WTC11 (cell line): ENCODE measurements around the gene PAPPA2. TPM values are rescaled to one million over a fixed set of nuclear protein-coding genes. Genes with fewer than 3 reads are reported as not detected.

Experiments
- ATAC-seq: fragments of 200-7000 bp; cut with Tn5 transposase; 2 replicates; pipeline ENCODE4 v1.10.0; 2021; ENCODE audit warnings: mild to moderate bottlenecking, moderate library complexity
- CTCF ChIA-PET: fragments of 300-600 bp; sonication (Branson Sonifier 250); formaldehyde crosslinking; loops from one replicate; lab custom pipeline; 2021; ENCODE audit warnings: antibody characterized with exemption; lab: Charles Lee
- POLR2A ChIA-PET: fragments of 350-600 bp; sonication (Branson Sonifier 250); formaldehyde crosslinking; loops from one replicate; lab custom pipeline; 2021; ENCODE audit warnings: antibody characterized with exemption; lab: Charles Lee
- DNase-seq: peaks from one replicate; pipeline ENCODE4 v3.0.0; 2021; ENCODE audit warnings: low spot score
- H3K27ac Mint-ChIP-seq: 2 replicates; pipeline ENCODE4 v1.8.0; 2021; ENCODE audit warnings: mixed read lengths
- H3K27me3 Mint-ChIP-seq: 2 replicates; pipeline ENCODE4 v1.8.0; 2021; ENCODE audit warnings: low read depth, mild to moderate bottlenecking, moderate library complexity, mixed read lengths
- H3K36me3 Mint-ChIP-seq: 2 replicates; pipeline ENCODE4 v1.8.0; 2021; ENCODE audit warnings: mixed read lengths
- H3K4me1 Mint-ChIP-seq: 2 replicates; pipeline ENCODE4 v1.8.0; 2022; ENCODE audit warnings: mixed read lengths
- H3K4me3 Mint-ChIP-seq: 2 replicates; pipeline ENCODE4 v1.8.0; 2021; ENCODE audit warnings: mild to moderate bottlenecking, moderate library complexity, mixed read lengths
- H3K9me3 Mint-ChIP-seq: 2 replicates; pipeline ENCODE4 v1.8.0; 2021; ENCODE audit warnings: mixed read lengths
- ATF1 ChIP-seq: sonication (generic); formaldehyde crosslinking; IDR thresholded peaks from 2 replicates; pipeline ENCODE4 v1.8.1; 2023; ENCODE audit warnings: mild to moderate bottlenecking, moderate library complexity, missing genetic modification reagents
- ESRRA ChIP-seq: sonication (generic); formaldehyde crosslinking; IDR thresholded peaks from 2 replicates; pipeline ENCODE4 v1.8.1; 2022; ENCODE audit warnings: mild to moderate bottlenecking, missing genetic modification reagents, borderline replicate concordance
- FOXK1 ChIP-seq: sonication (generic); formaldehyde crosslinking; IDR thresholded peaks from 2 replicates; pipeline ENCODE4 v1.8.0; 2022; ENCODE audit warnings: mild to moderate bottlenecking, moderate library complexity, missing genetic modification reagents
- GABPB1 ChIP-seq: sonication (generic); formaldehyde crosslinking; IDR thresholded peaks from 2 replicates; pipeline ENCODE4 v1.8.1; 2023; ENCODE audit warnings: mild to moderate bottlenecking, missing genetic modification reagents
- HMGA2 ChIP-seq: fragments of 250-450 bp; sonication (Bioruptor Pico); IDR thresholded peaks from 2 replicates; pipeline ENCODE4 v1.4.0; 2021; ENCODE audit warnings: mild to moderate bottlenecking, moderate library complexity
- HMGXB4 ChIP-seq: sonication (generic); formaldehyde crosslinking; IDR thresholded peaks from 2 replicates; pipeline ENCODE4 v1.8.1; 2023; ENCODE audit warnings: mild to moderate bottlenecking, moderate library complexity, missing genetic modification reagents
- MLX ChIP-seq: sonication (generic); formaldehyde crosslinking; IDR thresholded peaks from 2 replicates; pipeline ENCODE4 v1.8.1; 2023; ENCODE audit warnings: mild to moderate bottlenecking, missing genetic modification reagents, moderate library complexity
- PREB ChIP-seq: sonication (generic); formaldehyde crosslinking; IDR thresholded peaks from 2 replicates; pipeline ENCODE4 v1.8.1; 2022; ENCODE audit warnings: mild to moderate bottlenecking, missing genetic modification reagents, moderate library complexity, borderline replicate concordance
- SMAD3 ChIP-seq: sonication (generic); formaldehyde crosslinking; IDR thresholded peaks from 2 replicates; pipeline ENCODE4 v1.8.0; 2022; ENCODE audit warnings: missing genetic modification reagents, mild to moderate bottlenecking, borderline replicate concordance
- SP1 ChIP-seq: sonication (generic); formaldehyde crosslinking; conservative IDR thresholded peaks from 2 replicates; pipeline ENCODE4 v1.8.1; 2022; ENCODE audit warnings: missing genetic modification reagents
- TCF7 ChIP-seq: sonication (generic); formaldehyde crosslinking; IDR thresholded peaks from 2 replicates; pipeline ENCODE4 v1.8.0; 2022; ENCODE audit warnings: mild to moderate bottlenecking, low read depth, missing genetic modification reagents, moderate library complexity
- TEAD4 ChIP-seq: sonication (generic); formaldehyde crosslinking; IDR thresholded peaks from 2 replicates; pipeline ENCODE4 v1.8.0; 2022; ENCODE audit warnings: mild to moderate bottlenecking, missing genetic modification reagents
- ZBTB43 ChIP-seq: sonication (generic); formaldehyde crosslinking; IDR thresholded peaks from 2 replicates; pipeline ENCODE4 v1.8.1; 2023; ENCODE audit warnings: mild to moderate bottlenecking, missing genetic modification reagents
- ZNF232 ChIP-seq: sonication (generic); formaldehyde crosslinking; IDR thresholded peaks from 2 replicates; pipeline ENCODE4 v1.8.0; 2022; ENCODE audit warnings: mild to moderate bottlenecking, missing genetic modification reagents
- ZNF263 ChIP-seq: sonication (generic); formaldehyde crosslinking; IDR thresholded peaks from 2 replicates; pipeline ENCODE4 v1.8.1; 2022; ENCODE audit warnings: low read depth, mild to moderate bottlenecking, moderate library complexity, missing genetic modification reagents
- total RNA-seq: library from RNA; stranded (reverse); gene quantifications from 3 replicates; pipeline ENCODE4 v1.2.3, GENCODE V29; 2021
- TF ChIP-seq, protein P1 (sequence below): sonication (generic); formaldehyde crosslinking; IDR thresholded peaks from 2 replicates; pipeline ENCODE4 v1.8.0; 2023; ENCODE audit warnings: missing genetic modification reagents, mild to moderate bottlenecking, borderline replicate concordance
- TF ChIP-seq, protein P2 (sequence below): sonication (generic); formaldehyde crosslinking; conservative IDR thresholded peaks from 2 replicates; pipeline ENCODE4 v1.8.1; 2022; ENCODE audit warnings: mild to moderate bottlenecking, missing genetic modification reagents
- TF ChIP-seq, protein P3 (sequence below): sonication (generic); formaldehyde crosslinking; IDR thresholded peaks from 2 replicates; pipeline ENCODE4 v1.8.1; 2022; ENCODE audit warnings: missing genetic modification reagents, borderline replicate concordance
- TF ChIP-seq, protein P4 (sequence below): sonication (generic); formaldehyde crosslinking; IDR thresholded peaks from 2 replicates; pipeline ENCODE4 v1.8.1; 2023; ENCODE audit warnings: mild to moderate bottlenecking, missing genetic modification reagents, borderline replicate concordance

PAPPA2 gene
- total RNA-seq, 1 experiment from 2014 or later, result 0.74 TPM

- H3K4me1 Mint-ChIP-seq, result peaks cover 3% of the 10 kb centered on the region; the same call in 1 of the 2 replicates
- H3K36me3 Mint-ChIP-seq, result no peaks in the 10 kb centered on the region
- TF ChIP-seq, protein P1, sequence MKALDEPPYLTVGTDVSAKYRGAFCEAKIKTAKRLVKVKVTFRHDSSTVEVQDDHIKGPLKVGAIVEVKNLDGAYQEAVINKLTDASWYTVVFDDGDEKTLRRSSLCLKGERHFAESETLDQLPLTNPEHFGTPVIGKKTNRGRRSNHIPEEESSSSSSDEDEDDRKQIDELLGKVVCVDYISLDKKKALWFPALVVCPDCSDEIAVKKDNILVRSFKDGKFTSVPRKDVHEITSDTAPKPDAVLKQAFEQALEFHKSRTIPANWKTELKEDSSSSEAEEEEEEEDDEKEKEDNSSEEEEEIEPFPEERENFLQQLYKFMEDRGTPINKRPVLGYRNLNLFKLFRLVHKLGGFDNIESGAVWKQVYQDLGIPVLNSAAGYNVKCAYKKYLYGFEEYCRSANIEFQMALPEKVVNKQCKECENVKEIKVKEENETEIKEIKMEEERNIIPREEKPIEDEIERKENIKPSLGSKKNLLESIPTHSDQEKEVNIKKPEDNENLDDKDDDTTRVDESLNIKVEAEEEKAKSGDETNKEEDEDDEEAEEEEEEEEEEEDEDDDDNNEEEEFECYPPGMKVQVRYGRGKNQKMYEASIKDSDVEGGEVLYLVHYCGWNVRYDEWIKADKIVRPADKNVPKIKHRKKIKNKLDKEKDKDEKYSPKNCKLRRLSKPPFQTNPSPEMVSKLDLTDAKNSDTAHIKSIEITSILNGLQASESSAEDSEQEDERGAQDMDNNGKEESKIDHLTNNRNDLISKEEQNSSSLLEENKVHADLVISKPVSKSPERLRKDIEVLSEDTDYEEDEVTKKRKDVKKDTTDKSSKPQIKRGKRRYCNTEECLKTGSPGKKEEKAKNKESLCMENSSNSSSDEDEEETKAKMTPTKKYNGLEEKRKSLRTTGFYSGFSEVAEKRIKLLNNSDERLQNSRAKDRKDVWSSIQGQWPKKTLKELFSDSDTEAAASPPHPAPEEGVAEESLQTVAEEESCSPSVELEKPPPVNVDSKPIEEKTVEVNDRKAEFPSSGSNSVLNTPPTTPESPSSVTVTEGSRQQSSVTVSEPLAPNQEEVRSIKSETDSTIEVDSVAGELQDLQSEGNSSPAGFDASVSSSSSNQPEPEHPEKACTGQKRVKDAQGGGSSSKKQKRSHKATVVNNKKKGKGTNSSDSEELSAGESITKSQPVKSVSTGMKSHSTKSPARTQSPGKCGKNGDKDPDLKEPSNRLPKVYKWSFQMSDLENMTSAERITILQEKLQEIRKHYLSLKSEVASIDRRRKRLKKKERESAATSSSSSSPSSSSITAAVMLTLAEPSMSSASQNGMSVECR, result no peak
- TF ChIP-seq, protein P2, sequence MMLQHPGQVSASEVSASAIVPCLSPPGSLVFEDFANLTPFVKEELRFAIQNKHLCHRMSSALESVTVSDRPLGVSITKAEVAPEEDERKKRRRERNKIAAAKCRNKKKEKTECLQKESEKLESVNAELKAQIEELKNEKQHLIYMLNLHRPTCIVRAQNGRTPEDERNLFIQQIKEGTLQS, result no peak
- no peak for TF ChIP-seq HMGA2 (CRISPR knock-in tag)
- TF ChIP-seq FOXK1 (CRISPR knock-in tag), result no peak
- TF ChIP-seq ZNF263 (CRISPR knock-in tag), result no peak
- TF ChIP-seq GABPB1 (CRISPR knock-in tag), result no peak
- no peak for TF ChIP-seq MLX (CRISPR knock-in tag)
- TF ChIP-seq TCF7 (CRISPR knock-in tag), result no peak
- TF ChIP-seq ESRRA (CRISPR knock-in tag), result no peak
- TF ChIP-seq ZNF232, result no peak
- no peaks in the 10 kb centered on the region for H3K27me3 Mint-ChIP-seq
- POLR2A ChIA-PET, result no interaction called here
- no peak for ATAC-seq
- H3K27ac Mint-ChIP-seq, result no peak overlapping the region
- DNase-seq, result no peak
- CTCF ChIA-PET, result no interaction called here
- H3K4me3 Mint-ChIP-seq, result no peak overlapping the region
- H3K9me3 Mint-ChIP-seq, result no peaks in the 10 kb centered on the region
Measured at GRCh38 chr1:176494436-176494835, 31.5 kb downstream of the PAPPA2 start.

DNA sequence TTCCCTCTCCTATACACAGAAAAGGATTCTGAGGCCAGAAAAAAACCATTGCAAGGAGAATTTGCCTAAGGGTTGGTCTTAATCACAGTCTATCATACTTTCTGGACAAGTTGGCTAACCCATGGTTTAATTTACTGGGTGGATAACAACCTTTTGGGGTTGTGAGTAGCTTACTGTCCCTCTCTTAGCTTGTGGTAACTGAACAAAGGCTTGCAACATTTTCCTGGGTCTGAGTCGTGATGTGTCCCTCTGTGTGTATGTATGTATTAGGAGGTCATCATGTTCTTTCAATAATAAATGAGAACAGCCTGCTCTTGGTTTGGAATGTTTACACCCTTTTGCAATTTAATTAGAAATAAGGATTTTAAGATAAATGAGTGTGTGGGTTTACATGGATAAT lies 36.7 kb downstream of the PAPPA2 start:
- H3K36me3 Mint-ChIP-seq, result no peaks in the 10 kb centered on the region
- H3K4me1 Mint-ChIP-seq, result peaks cover 3% of the 10 kb centered on the region; the same call in 1 of the 2 replicates
- no peaks in the 10 kb centered on the region for H3K27me3 Mint-ChIP-seq
- DNase-seq (no peak), ATAC-seq (no peak)
- H3K9me3 Mint-ChIP-seq, result no peaks in the 10 kb centered on the region
- ChIA-PET POLR2A (interaction anchor here (0.5 kb wide), 1 partner anchor 17 kb away, joined by 8 read pairs; no protein-coding TSS in a partner anchor), CTCF (no interaction called here)
- H3K4me3 Mint-ChIP-seq, result no peak overlapping the region
- H3K27ac Mint-ChIP-seq, result no peak overlapping the region
- TF ChIP-seq, protein P3, sequence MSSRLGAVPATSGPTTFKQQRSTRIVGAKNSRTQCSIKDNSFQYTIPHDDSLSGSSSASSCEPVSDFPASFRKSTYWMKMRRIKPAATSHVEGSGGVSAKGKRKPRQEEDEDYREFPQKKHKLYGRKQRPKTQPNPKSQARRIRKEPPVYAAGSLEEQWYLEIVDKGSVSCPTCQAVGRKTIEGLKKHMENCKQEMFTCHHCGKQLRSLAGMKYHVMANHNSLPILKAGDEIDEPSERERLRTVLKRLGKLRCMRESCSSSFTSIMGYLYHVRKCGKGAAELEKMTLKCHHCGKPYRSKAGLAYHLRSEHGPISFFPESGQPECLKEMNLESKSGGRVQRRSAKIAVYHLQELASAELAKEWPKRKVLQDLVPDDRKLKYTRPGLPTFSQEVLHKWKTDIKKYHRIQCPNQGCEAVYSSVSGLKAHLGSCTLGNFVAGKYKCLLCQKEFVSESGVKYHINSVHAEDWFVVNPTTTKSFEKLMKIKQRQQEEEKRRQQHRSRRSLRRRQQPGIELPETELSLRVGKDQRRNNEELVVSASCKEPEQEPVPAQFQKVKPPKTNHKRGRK (CRISPR knock-in tag), result no peak
- TF ChIP-seq SP1 (CRISPR knock-in tag) (no peak), TEAD4 (CRISPR knock-in tag) (no peak), MLX (CRISPR knock-in tag) (no peak), ZBTB43 (CRISPR knock-in tag) (no peak), HMGXB4 (CRISPR knock-in tag) (no peak), SMAD3 (CRISPR knock-in tag) (no peak), PREB (CRISPR knock-in tag) (no peak), ATF1 (CRISPR knock-in tag) (no peak)
- TF ChIP-seq, protein P4, sequence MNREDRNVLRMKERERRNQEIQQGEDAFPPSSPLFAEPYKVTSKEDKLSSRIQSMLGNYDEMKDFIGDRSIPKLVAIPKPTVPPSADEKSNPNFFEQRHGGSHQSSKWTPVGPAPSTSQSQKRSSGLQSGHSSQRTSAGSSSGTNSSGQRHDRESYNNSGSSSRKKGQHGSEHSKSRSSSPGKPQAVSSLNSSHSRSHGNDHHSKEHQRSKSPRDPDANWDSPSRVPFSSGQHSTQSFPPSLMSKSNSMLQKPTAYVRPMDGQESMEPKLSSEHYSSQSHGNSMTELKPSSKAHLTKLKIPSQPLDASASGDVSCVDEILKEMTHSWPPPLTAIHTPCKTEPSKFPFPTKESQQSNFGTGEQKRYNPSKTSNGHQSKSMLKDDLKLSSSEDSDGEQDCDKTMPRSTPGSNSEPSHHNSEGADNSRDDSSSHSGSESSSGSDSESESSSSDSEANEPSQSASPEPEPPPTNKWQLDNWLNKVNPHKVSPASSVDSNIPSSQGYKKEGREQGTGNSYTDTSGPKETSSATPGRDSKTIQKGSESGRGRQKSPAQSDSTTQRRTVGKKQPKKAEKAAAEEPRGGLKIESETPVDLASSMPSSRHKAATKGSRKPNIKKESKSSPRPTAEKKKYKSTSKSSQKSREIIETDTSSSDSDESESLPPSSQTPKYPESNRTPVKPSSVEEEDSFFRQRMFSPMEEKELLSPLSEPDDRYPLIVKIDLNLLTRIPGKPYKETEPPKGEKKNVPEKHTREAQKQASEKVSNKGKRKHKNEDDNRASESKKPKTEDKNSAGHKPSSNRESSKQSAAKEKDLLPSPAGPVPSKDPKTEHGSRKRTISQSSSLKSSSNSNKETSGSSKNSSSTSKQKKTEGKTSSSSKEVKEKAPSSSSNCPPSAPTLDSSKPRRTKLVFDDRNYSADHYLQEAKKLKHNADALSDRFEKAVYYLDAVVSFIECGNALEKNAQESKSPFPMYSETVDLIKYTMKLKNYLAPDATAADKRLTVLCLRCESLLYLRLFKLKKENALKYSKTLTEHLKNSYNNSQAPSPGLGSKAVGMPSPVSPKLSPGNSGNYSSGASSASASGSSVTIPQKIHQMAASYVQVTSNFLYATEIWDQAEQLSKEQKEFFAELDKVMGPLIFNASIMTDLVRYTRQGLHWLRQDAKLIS (CRISPR knock-in tag), result no peak
